ENCODE measurements around the gene FN1.

DNA sequence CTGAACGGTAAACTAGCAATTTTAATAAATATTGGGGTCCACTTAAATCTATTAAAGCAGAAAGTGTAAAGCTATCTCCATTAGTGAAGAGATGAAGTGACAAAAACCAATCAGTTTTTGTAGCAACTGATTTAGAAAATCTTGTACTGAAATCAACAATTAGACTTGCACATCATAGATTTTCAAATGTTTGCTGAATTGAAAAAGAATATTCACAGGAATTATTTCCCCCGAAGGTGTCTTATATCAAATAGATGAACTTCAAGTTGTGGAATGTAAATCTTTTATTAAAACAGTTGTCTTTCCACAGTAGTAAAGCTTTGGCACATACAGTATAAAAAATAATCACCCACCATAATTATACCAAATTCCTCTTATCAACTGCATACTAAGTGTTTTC lies 75.3 kb downstream of the FN1 start:
- TF ChIP-seq EP300 (IDR thresholded peaks at IDR 0.05; ENCODE audit: borderline replicate concordance) (no peak), TAF1 (IDR thresholded peaks at IDR 0.05; ENCODE audit: low read depth) (no peak), YY1 (IDR thresholded peaks at IDR 0.05; ENCODE audit: low read depth) (no peak), TCF12 (IDR thresholded peaks at IDR 0.05; ENCODE audit: low read depth) (no peak), CEBPB (IDR thresholded peaks at IDR 0.05) (no peak)
- TF ChIP-seq, protein P1, sequence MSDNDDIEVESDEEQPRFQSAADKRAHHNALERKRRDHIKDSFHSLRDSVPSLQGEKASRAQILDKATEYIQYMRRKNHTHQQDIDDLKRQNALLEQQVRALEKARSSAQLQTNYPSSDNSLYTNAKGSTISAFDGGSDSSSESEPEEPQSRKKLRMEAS (IDR thresholded peaks at IDR 0.05) = no peak
- TF ChIP-seq, protein P2, sequence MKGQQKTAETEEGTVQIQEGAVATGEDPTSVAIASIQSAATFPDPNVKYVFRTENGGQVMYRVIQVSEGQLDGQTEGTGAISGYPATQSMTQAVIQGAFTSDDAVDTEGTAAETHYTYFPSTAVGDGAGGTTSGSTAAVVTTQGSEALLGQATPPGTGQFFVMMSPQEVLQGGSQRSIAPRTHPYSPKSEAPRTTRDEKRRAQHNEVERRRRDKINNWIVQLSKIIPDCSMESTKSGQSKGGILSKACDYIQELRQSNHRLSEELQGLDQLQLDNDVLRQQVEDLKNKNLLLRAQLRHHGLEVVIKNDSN (IDR thresholded peaks at IDR 0.05) = no peak

All from Ishikawa (cell line).